PC-9 (cell line): ENCODE data around the gene RS1. TPM values are rescaled to one million over a fixed set of nuclear protein-coding genes. Genes with fewer than 3 reads are reported as not detected.

Experiments used
- BruUV-seq: library from RNA; stranded (reverse); fragments of 400-500 nt; replicated peaks from 2 replicates; lab custom pipeline; 2021; lab: Mats Ljungman, UMichigan
- CTCF ChIA-PET: fragments of 300-600 bp; sonication (Branson Sonifier 250); formaldehyde crosslinking; loops from one replicate; lab custom pipeline; 2022; ENCODE audit warnings: antibody characterized with exemption; lab: Charles Lee
- POLR2A ChIA-PET: fragments of 300-600 bp; sonication (Branson Sonifier 250); formaldehyde crosslinking; loops from one replicate; lab custom pipeline; 2022; ENCODE audit warnings: antibody characterized with exemption; ENCODE audit not compliant: unreplicated experiment; lab: Charles Lee
- DNase-seq, 2 experiments: peaks; one replicate each; pipeline versions ENCODE4 v3.0.0 to v3.0.0-alpha.2; 2015 to 2022; ENCODE audit warnings: mixed read lengths in 1 of 2
- H2AFZ ChIP-seq: fragments of 200-600 bp; sonication (generic); 2 replicates; pipeline ENCODE4 v1.8.1; 2017; ENCODE audit warnings: antibody characterized with exemption
- H3F3A ChIP-seq: fragments of 200-600 bp; sonication (generic); 2 replicates; pipeline ENCODE4 v1.8.1; 2017; ENCODE audit warnings: antibody characterized with exemption, mild to moderate bottlenecking, low read depth; ENCODE audit not compliant: insufficient read depth
- H3K27ac ChIP-seq: fragments of 200-600 bp; sonication (generic); 2 replicates; pipeline ENCODE4 v1.6.1; 2016; ENCODE audit warnings: mixed run types
- H3K27me3 ChIP-seq: fragments of 200-600 bp; sonication (generic); 2 replicates; pipeline ENCODE4 v1.6.1; 2016; ENCODE audit warnings: low read depth, mixed run types; ENCODE audit not compliant: insufficient read depth
- H3K36me3 ChIP-seq: fragments of 200-600 bp; sonication (generic); 2 replicates; pipeline ENCODE4 v1.6.1; 2016; ENCODE audit warnings: low read depth, mixed run types
- H3K4me1 ChIP-seq: fragments of 200-600 bp; sonication (generic); replicated peaks from 2 replicates; pipeline ENCODE4 v1.6.1; 2016; ENCODE audit warnings: mixed run types; ENCODE audit not compliant: insufficient read depth
- H3K4me2 ChIP-seq: fragments of 200-600 bp; sonication (generic); 2 replicates; pipeline ENCODE4 v1.6.1; 2017; ENCODE audit warnings: mixed run types
- H3K4me3 ChIP-seq: fragments of 200-600 bp; sonication (generic); 2 replicates; pipeline ENCODE4 v1.6.1; 2016; ENCODE audit warnings: mixed run types
- H3K79me2 ChIP-seq: fragments of 200-600 bp; sonication (generic); 2 replicates; pipeline ENCODE4 v1.6.1; 2017; ENCODE audit warnings: low read depth, mixed run types
- H3K9me2 ChIP-seq: fragments of 200-600 bp; sonication (generic); 2 replicates; pipeline ENCODE4 v1.8.1; 2017; ENCODE audit warnings: mild to moderate bottlenecking; ENCODE audit not compliant: insufficient read depth
- H3K9me3 ChIP-seq: fragments of 200-600 bp; sonication (generic); 2 replicates; pipeline ENCODE4 v1.8.1; 2016; ENCODE audit warnings: low read depth; ENCODE audit not compliant: insufficient read depth
- H4K20me1 ChIP-seq: fragments of 200-600 bp; sonication (generic); 2 replicates; pipeline ENCODE4 v1.8.1; 2017; ENCODE audit not compliant: insufficient read depth
- EZH2 ChIP-seq: fragments of 200-600 bp; sonication (generic); IDR thresholded peaks from 2 replicates; pipeline ENCODE4 v1.8.0; 2017; ENCODE audit warnings: antibody characterized with exemption, low read depth
- intact Hi-C: fragments of 100-400 bp; cut with micrococcal nuclease; formaldehyde crosslinking; loops from one replicate; pipeline ENCODE4 v1.10.0; 2022; ENCODE audit not compliant: unreplicated experiment
- total RNA-seq: library from RNA; stranded (reverse); gene quantifications from 2 replicates; pipeline ENCODE4 v1.2.3, GENCODE V29; 2021
- TF ChIP-seq, protein P1 (sequence below): fragments of 200-600 bp; sonication (generic); conservative IDR thresholded peaks from 2 replicates; pipeline ENCODE4 v1.6.1; 2017; ENCODE audit warnings: mixed run types, antibody characterized with exemption, mild to moderate bottlenecking, moderate library complexity

Gene RS1
- total RNA-seq, 1 experiment from 2014 or later: not detected

DNA sequence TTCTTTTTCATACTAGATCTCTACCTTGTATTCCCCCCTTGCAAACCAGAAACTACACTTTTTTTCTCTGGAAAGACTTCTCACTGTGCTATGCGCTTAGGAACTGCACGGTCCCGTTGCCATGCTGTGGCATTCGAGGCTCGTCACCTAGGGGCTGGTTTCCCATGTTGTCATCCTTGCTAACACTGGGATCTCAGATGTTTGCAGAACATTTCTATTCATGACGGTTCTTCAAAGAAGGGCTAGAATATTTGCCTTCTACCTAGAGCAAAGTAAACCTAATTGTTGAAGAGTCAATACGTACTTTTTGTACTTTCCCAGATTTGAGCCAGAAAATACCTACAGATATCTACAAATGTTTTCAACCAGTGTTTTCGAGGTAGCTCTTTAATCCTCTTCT is 41.0 kb downstream of the RS1 start:
- H3K9me2 ChIP-seq: no peaks in the 10 kb centered on the region
- H2AFZ ChIP-seq: no peak overlapping the region
- no peaks in the 10 kb centered on the region for H3K27me3 ChIP-seq
- H3K4me2 ChIP-seq: no peak overlapping the region
- no peak overlapping the region for H3K27ac ChIP-seq
- ChIA-PET POLR2A (no interaction called here), CTCF (no interaction called here)
- intact Hi-C loops: no loop called here
- no peaks in the 10 kb centered on the region for H4K20me1 ChIP-seq
- no peaks in the 10 kb centered on the region for H3F3A ChIP-seq
- BruUV-seq: no TSS peak
- H3K79me2 ChIP-seq: no peaks in the 10 kb centered on the region
- TF ChIP-seq EZH2: no peak
- TF ChIP-seq, protein P1, sequence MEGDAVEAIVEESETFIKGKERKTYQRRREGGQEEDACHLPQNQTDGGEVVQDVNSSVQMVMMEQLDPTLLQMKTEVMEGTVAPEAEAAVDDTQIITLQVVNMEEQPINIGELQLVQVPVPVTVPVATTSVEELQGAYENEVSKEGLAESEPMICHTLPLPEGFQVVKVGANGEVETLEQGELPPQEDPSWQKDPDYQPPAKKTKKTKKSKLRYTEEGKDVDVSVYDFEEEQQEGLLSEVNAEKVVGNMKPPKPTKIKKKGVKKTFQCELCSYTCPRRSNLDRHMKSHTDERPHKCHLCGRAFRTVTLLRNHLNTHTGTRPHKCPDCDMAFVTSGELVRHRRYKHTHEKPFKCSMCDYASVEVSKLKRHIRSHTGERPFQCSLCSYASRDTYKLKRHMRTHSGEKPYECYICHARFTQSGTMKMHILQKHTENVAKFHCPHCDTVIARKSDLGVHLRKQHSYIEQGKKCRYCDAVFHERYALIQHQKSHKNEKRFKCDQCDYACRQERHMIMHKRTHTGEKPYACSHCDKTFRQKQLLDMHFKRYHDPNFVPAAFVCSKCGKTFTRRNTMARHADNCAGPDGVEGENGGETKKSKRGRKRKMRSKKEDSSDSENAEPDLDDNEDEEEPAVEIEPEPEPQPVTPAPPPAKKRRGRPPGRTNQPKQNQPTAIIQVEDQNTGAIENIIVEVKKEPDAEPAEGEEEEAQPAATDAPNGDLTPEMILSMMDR: no peak
- no peaks in the 10 kb centered on the region for H3K36me3 ChIP-seq
- DNase-seq: no peak
- no peaks in the 10 kb centered on the region for H3K4me1 ChIP-seq
- no peak overlapping the region for H3K4me3 ChIP-seq
- H3K9me3 ChIP-seq: no peaks in the 10 kb centered on the region

DNA sequence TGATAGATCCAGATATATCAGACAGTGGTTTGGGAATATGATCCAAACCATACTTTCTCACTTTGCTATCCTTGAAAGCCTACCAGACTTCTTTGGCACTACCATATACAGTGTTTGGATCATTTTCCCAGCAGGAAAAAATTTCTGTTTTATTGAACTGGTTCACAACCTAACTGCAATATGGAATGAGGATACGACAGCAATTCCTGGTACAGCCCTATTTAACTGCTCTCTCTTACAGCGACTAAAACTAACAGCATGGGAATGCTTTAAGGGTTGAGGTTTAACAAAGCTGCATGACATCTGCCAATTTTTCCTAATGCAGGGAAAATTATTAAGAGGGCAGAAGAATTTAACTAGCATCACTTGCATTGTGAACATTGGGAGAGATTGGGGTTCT is 47.3 kb downstream of the RS1 start:
- ChIA-PET POLR2A (no interaction called here), CTCF (no interaction called here)
- Histone ChIP-seq H3K4me2 (no peak overlapping the region), H2AFZ (no peak overlapping the region), H3K79me2 (no peaks in the 10 kb centered on the region), H3K9me3 (no peaks in the 10 kb centered on the region), H4K20me1 (no peaks in the 10 kb centered on the region), H3F3A (no peaks in the 10 kb centered on the region), H3K36me3 (no peaks in the 10 kb centered on the region), H3K4me1 (no peaks in the 10 kb centered on the region), H3K4me3 (no peak overlapping the region), H3K27me3 (no peaks in the 10 kb centered on the region), H3K27ac (no peak overlapping the region), H3K9me2 (no peaks in the 10 kb centered on the region)
- no peak for DNase-seq
- intact Hi-C loops: no loop called here
- no TSS peak for BruUV-seq
- no peak for TF ChIP-seq EZH2
- TF ChIP-seq, protein P1: no peak

DNA sequence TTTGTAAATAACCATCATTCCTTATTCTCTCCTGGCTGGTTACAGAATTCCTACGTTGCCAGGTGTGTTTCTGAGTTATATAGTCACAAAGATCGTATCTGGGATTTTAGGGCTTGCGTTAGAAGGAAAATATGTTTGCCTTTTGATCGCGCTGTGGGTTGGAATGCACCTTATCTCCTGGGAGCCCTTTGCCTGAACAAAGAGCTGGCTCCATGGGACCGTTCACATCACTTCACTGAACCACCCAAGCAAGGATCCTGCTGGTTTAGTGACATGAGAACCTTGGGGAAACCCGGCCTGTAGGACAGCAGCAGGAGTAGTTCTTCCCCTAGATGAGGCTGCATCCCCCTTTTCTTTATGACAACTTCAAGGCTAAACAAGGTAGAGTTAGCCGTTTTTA is 51.6 kb downstream of the RS1 start:
- no peak for TF ChIP-seq EZH2
- TF ChIP-seq, protein P1: no peak
- ChIA-PET POLR2A (no interaction called here), CTCF (interaction anchor here (0.6 kb wide), 1 partner anchor 268 kb away, joined by 5 read pairs; no protein-coding TSS in a partner anchor)
- Histone ChIP-seq H3K4me1 (peaks cover 11% of the 10 kb centered on the region; the same call in 1 of the 2 replicates), H3K36me3 (no peaks in the 10 kb centered on the region), H3K79me2 (no peaks in the 10 kb centered on the region), H3K27me3 (no peaks in the 10 kb centered on the region), H4K20me1 (no peaks in the 10 kb centered on the region), H3K9me3 (no peaks in the 10 kb centered on the region), H3F3A (no peaks in the 10 kb centered on the region), H3K4me2 (no peak overlapping the region), H2AFZ (no peak overlapping the region), H3K27ac (no peak overlapping the region), H3K9me2 (no peaks in the 10 kb centered on the region), H3K4me3 (no peak overlapping the region)
- BruUV-seq: no TSS peak
- intact Hi-C loops: no loop called here
- DNase-seq: no peak
